ENCODE results near the gene LRRC52.

LRRC52 gene

DNA sequence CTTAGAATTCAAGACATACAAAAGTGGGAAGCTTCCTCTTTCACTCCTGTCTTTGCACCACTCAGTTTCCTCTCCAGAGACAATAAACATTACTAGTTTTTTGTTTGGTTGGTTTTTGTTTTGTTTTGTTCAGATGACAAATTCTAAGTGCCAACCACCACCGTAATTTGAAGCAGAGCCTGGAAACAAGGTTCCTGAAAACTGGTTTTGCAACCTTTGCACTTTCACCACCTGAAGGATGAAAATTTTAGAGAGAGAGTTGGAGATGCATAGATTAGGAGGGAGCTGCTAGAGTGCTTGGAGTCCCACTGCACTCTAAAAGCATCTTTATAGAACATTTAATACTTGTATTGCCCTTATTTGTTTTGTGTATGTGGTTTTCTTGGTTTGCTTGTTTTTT, 67.1 kb downstream of the LRRC52 start:
- TF ChIP-seq, protein P1, sequence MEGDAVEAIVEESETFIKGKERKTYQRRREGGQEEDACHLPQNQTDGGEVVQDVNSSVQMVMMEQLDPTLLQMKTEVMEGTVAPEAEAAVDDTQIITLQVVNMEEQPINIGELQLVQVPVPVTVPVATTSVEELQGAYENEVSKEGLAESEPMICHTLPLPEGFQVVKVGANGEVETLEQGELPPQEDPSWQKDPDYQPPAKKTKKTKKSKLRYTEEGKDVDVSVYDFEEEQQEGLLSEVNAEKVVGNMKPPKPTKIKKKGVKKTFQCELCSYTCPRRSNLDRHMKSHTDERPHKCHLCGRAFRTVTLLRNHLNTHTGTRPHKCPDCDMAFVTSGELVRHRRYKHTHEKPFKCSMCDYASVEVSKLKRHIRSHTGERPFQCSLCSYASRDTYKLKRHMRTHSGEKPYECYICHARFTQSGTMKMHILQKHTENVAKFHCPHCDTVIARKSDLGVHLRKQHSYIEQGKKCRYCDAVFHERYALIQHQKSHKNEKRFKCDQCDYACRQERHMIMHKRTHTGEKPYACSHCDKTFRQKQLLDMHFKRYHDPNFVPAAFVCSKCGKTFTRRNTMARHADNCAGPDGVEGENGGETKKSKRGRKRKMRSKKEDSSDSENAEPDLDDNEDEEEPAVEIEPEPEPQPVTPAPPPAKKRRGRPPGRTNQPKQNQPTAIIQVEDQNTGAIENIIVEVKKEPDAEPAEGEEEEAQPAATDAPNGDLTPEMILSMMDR (IDR thresholded peaks at IDR 0.05), result no peak

DNA sequence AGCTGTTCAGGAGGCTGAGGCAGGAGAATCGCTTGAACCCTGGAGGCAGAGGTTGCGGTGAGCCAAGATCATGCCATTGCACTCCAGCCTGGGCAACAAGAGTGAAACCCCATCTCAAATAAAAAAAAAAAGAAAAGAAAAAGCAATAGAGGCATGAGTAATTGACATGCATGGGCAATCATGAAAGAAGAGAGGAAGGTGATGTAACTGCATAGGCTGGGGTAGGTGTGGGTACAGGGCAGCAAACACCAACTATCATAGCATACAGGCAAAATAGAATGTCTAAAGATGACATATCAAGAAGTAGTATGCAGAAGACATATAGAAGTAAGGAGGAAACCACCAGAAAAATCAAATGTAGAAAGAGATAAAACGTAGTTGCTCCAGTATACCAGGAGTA, 68.3 kb downstream of the LRRC52 start:
- TF ChIP-seq, protein P1 (IDR thresholded peaks at IDR 0.05), result no peak
